ENCODE measurements around the gene RNPEP. TPM values are rescaled to one million over a fixed set of nuclear protein-coding genes. Genes with fewer than 3 reads are reported as not detected.
"Not testable (repeated sequence)": the region's sequence is repeated elsewhere in the genome, so short reads cannot be mapped to it uniquely, and the experiment has no call there.

Gene RNPEP
- polyA plus RNA-seq, 3 donors = 108 to 153 (median 127) TPM

DNA sequence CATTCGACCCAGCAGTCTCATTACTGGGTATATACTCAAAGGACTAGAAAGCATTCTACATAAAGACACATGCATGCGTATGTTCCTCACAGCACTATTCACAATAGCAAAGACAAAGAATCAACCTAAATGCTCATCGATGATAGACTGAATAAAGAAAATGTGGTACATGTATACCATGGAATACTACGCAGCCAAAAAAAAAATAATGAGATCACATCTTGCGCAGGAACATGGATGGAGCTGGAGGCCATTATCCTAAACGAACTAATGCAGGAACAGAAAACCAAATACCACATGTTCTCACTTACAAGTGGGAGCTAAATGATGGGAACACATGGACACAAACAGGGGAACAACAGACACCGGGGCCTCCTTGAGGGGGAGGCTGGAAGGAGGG lies 71.6 kb downstream of the RNPEP start:
- Histone ChIP-seq H3K9me3 (replicated peaks in 1 of 2; ENCODE audit: control insufficient read depth in 1 of 2, insufficient read depth in 1 of 2, low read length in 2 of 2) (no peaks in the 10 kb centered on the region), H3K36me3 (replicated peaks in 1 of 2; ENCODE audit: control insufficient read depth in 1 of 2, insufficient read depth in 2 of 2, low read length in 2 of 2) (no peaks in the 10 kb centered on the region), H3K4me1 (ENCODE audit: control insufficient read depth in 1 of 2, insufficient read depth in 2 of 2, low read length in 2 of 2) (no peaks in the 10 kb centered on the region), H3K79me2 (ENCODE audit: insufficient read depth, low read length) (no peaks in the 10 kb centered on the region), H4K20me1 (ENCODE audit: insufficient read depth, low read length) (no peaks in the 10 kb centered on the region), H3K27me3 (ENCODE audit: control insufficient read depth in 2 of 2, insufficient read depth in 2 of 2, low read length in 2 of 2) (no peaks in the 10 kb centered on the region), H3K9ac (ENCODE audit: insufficient read depth, low read length, poor library complexity, severe bottlenecking) (no peak overlapping the region), H3K27ac (ENCODE audit: low read depth in 1 of 2, low read length in 2 of 2) (no peak overlapping the region), H2AFZ (ENCODE audit: insufficient read depth, low read depth, low read length, poor library complexity, severe bottlenecking) (no peak overlapping the region), H3K4me2 (replicated peaks; ENCODE audit: extremely low read depth, low read length, poor library complexity, severe bottlenecking) (no peak overlapping the region), H3K4me3 (replicated peaks in 1 of 3; ENCODE audit: low read depth in 2 of 3, low read length in 3 of 3) (no peak overlapping the region)
- TF ChIP-seq, protein P1, sequence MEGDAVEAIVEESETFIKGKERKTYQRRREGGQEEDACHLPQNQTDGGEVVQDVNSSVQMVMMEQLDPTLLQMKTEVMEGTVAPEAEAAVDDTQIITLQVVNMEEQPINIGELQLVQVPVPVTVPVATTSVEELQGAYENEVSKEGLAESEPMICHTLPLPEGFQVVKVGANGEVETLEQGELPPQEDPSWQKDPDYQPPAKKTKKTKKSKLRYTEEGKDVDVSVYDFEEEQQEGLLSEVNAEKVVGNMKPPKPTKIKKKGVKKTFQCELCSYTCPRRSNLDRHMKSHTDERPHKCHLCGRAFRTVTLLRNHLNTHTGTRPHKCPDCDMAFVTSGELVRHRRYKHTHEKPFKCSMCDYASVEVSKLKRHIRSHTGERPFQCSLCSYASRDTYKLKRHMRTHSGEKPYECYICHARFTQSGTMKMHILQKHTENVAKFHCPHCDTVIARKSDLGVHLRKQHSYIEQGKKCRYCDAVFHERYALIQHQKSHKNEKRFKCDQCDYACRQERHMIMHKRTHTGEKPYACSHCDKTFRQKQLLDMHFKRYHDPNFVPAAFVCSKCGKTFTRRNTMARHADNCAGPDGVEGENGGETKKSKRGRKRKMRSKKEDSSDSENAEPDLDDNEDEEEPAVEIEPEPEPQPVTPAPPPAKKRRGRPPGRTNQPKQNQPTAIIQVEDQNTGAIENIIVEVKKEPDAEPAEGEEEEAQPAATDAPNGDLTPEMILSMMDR (IDR thresholded peaks at IDR 0.05) = no peak
- no CpG with 5 or more reads among the region's 7 CpGs for WGBS (ENCODE audit: insufficient coverage)
- intact Hi-C loops (cut with micrococcal nuclease) = no loop called here
- Mint-ChIP-seq H3K27ac (no peak overlapping the region), H3K4me1 (no peaks in the 10 kb centered on the region), H3K27me3 (ENCODE audit: low read depth in 3 of 3) (peaks cover 3 to 17% (median 11%) of the 10 kb centered on the region in 3 donors), H3K9me3 (no peaks in the 10 kb centered on the region), H3K36me3 (no peaks in the 10 kb centered on the region), H3K4me3 (no peak overlapping the region)
- no peak for DNase-seq

DNA sequence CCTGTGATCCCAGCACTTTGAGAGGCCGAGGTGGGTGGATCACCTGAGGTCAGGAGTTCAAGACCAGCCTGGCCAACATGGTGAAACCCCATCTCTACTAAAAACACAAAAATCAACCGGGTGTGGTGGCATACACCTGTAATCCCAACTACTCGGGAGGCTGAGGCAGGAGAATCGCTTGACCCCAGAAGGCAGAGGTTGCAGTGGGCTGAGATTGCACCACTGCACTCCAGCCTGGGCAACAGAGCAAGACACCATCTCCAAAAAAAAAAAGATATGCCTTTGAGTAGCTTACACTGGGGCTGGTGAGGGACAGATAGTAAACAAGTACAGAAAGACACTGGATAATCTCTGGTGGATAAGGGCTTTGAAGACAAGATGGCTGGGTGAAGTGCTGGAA lies 72.2 kb downstream of the RNPEP start:
- H3K4me1 ChIP-seq (ENCODE audit: control insufficient read depth in 1 of 2, insufficient read depth in 2 of 2, low read length in 2 of 2); H3K27ac ChIP-seq (ENCODE audit: low read depth in 1 of 2, low read length in 2 of 2); H3K27ac Mint-ChIP-seq; H3K4me1 Mint-ChIP-seq; H4K20me1 ChIP-seq (ENCODE audit: insufficient read depth, low read length); H3K4me3 ChIP-seq (replicated peaks in 1 of 3; ENCODE audit: low read depth in 2 of 3, low read length in 3 of 3); H3K4me3 Mint-ChIP-seq; H3K36me3 ChIP-seq (replicated peaks in 1 of 2; ENCODE audit: control insufficient read depth in 1 of 2, insufficient read depth in 2 of 2, low read length in 2 of 2); H3K4me2 ChIP-seq (replicated peaks; ENCODE audit: extremely low read depth, low read length, poor library complexity, severe bottlenecking); H3K9ac ChIP-seq (ENCODE audit: insufficient read depth, low read length, poor library complexity, severe bottlenecking); intact Hi-C loops (cut with micrococcal nuclease); H2AFZ ChIP-seq (ENCODE audit: insufficient read depth, low read depth, low read length, poor library complexity, severe bottlenecking); H3K9me3 Mint-ChIP-seq; DNase-seq; H3K36me3 Mint-ChIP-seq; H3K9me3 ChIP-seq (replicated peaks in 1 of 2; ENCODE audit: control insufficient read depth in 1 of 2, insufficient read depth in 1 of 2, low read length in 2 of 2); H3K27me3 ChIP-seq (ENCODE audit: control insufficient read depth in 2 of 2, insufficient read depth in 2 of 2, low read length in 2 of 2); H3K79me2 ChIP-seq (ENCODE audit: insufficient read depth, low read length): not testable (repeated sequence)
- H3K27me3 Mint-ChIP-seq (ENCODE audit: low read depth in 3 of 3) = peaks cover 3 to 14% (median 10%) of the 10 kb centered on the region in 3 donors
- WGBS (ENCODE audit: insufficient coverage) = no CpG with 5 or more reads among the region's 4 CpGs

Small RNAs within 50 kb of the gene (small RNA-seq; reads per million reads assigned to genes)
- gene AL691482.1 (ENCODE audit: insufficient read length, low read depth) (not detected), gene AL691482.2 (ENCODE audit: insufficient read length, low read depth) (not detected), gene MIR6740 (ENCODE audit: insufficient read length, low read depth) (0.94 reads per million), gene RF00156 (ENCODE audit: insufficient read length, low read depth) (not detected)

Other genes with a start within 250 kb of the RNPEP start
- 10 to 100 TPM; 11.3 to 12.6 (median 12.0) TPM for gene IPO9, start 153.5 kb upstream of the RNPEP start, polyA plus RNA-seq
- gene SHISA4, start 93.8 kb upstream of the RNPEP start, polyA plus RNA-seq = 1 to 10 TPM; 1.5 to 3.1 (median 2.3) TPM
- gene LMOD1, start 36.1 kb upstream of the RNPEP start, polyA plus RNA-seq = not detected
- gene TIMM17A, start 27.1 kb upstream of the RNPEP start, polyA plus RNA-seq = 10 to 100 TPM; 27.4 to 50.3 (median 45.4) TPM
- gene ELF3, start 27.9 kb downstream of the RNPEP start, polyA plus RNA-seq = 10 to 100 TPM in 1 of 3 donors, not detected in 2; 10.2 TPM
- gene GPR37L1, start 140.3 kb downstream of the RNPEP start, polyA plus RNA-seq = under 1 TPM in 2 of 3 donors, not detected in 1; 0.06 to 0.13 TPM
- gene ARL8A, start 162.1 kb downstream of the RNPEP start, polyA plus RNA-seq = 100 to 1,000 TPM in 1 of 3 donors, 10 to 100 TPM in 2; 12.4 to 123 (median 14.8) TPM
- gene PTPN7, start 178.0 kb downstream of the RNPEP start, polyA plus RNA-seq = 10 to 100 TPM in 1 of 3 donors, 1 to 10 TPM in 2; 4.0 to 18.8 (median 8.3) TPM
- gene LGR6, start 211.2 kb downstream of the RNPEP start, polyA plus RNA-seq = not detected

Measured in CD14-positive monocyte (primary cell).